ENCODE data around the gene TCF25.
"Not testable (repeated sequence)": the region's sequence is repeated elsewhere in the genome, so short reads cannot be mapped to it uniquely, and the experiment has no call there.

Gene TCF25

GRCh38 chr16:89912627-89913026, 39.2 kb downstream of the TCF25 start:
- DNase-seq (ENCODE audit: extremely low read depth, low read depth), result no peak
- H3K4me3 ChIP-seq (replicated peaks; ENCODE audit: low read depth, low read length), result no peak overlapping the region
- no peak for TF ChIP-seq CTCF (IDR thresholded peaks at IDR 0.05; ENCODE audit: low read depth, low read length, missing control alignments)

GRCh38 chr16:89913408-89914387, 40.3 kb downstream of the TCF25 start:
- H3K4me3 ChIP-seq (replicated peaks; ENCODE audit: low read depth, low read length), result no peak overlapping the region
- DNase-seq (ENCODE audit: extremely low read depth, low read depth), result no peak
- TF ChIP-seq CTCF (IDR thresholded peaks at IDR 0.05; ENCODE audit: low read depth, low read length, missing control alignments), result no peak

- DNase-seq (ENCODE audit: extremely low read depth, low read depth); H3K4me3 ChIP-seq (replicated peaks; ENCODE audit: low read depth, low read length): not testable (repeated sequence)
Observed at GRCh38 chr16:89914642-89915285, 41.4 kb downstream of the TCF25 start.

GRCh38 chr16:89915303-89916232, 42.2 kb downstream of the TCF25 start:
- H3K4me3 ChIP-seq (replicated peaks; ENCODE audit: low read depth, low read length), result no peak overlapping the region
- DNase-seq (ENCODE audit: extremely low read depth, low read depth), result no peak
- no peak for TF ChIP-seq CTCF (IDR thresholded peaks at IDR 0.05; ENCODE audit: low read depth, low read length, missing control alignments)

GRCh38 chr16:89917773-89918452, 44.5 kb downstream of the TCF25 start:
- no peak for DNase-seq (ENCODE audit: extremely low read depth, low read depth)
- TF ChIP-seq CTCF (IDR thresholded peaks at IDR 0.05; ENCODE audit: low read depth, low read length, missing control alignments), result no peak

GRCh38 chr16:89918453-89919347, 45.3 kb downstream of the TCF25 start, which contains the start of gene MC1R:
Gene MC1R (plus strand): TSS chr16:89918862. CDS start chr16:89919259, 397 bp downstream.
- peak within 1 kb of the TSS; percentile 33 for H3K4me3 ChIP-seq (replicated peaks; ENCODE audit: low read depth, low read length)
- peak; percentile 76 for TF ChIP-seq CTCF (IDR thresholded peaks at IDR 0.05; ENCODE audit: low read depth, low read length, missing control alignments)
- no peak for DNase-seq (ENCODE audit: extremely low read depth, low read depth)

More at GRCh38 chr16:89917773-89918452, 44.5 kb downstream of the TCF25 start:
- H3K4me3 ChIP-seq (replicated peaks; ENCODE audit: low read depth, low read length), result peak overlapping the region; percentile 33
